ENCODE data around the gene GLI1. TPM values are rescaled to one million over a fixed set of nuclear protein-coding genes. Genes with fewer than 3 reads are reported as not detected.

GLI1 gene
- total RNA-seq, 1 experiment from 2014 or later: 6.4 TPM

DNA sequence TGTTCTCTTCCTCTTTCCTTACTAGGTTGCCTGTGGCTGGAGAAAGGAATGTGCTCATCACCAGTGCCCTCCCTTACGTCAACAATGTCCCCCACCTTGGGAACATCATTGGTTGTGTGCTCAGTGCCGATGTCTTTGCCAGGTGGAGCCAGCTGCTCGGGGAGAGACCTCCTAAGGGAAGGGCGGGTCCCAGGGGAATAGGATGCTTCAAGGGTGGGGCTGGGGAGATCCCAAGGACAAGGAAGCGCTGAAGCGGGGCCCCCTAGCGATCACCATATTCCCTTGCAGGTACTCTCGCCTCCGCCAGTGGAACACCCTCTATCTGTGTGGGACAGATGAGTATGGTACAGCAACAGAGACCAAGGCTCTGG is 38.5 kb downstream of the GLI1 start:
- Histone ChIP-seq H4K20me1 (ENCODE audit: insufficient read depth) (no peaks in the 10 kb centered on the region), H3K4me1 (ENCODE audit: control insufficient read depth in 1 of 2, insufficient read depth in 2 of 2, low read length in 2 of 2) (no peaks in the 10 kb centered on the region), H3K27me3 (ENCODE audit: insufficient read depth, low read length) (no peaks in the 10 kb centered on the region), H3K4me3 (replicated peaks in 1 of 2; ENCODE audit: low read depth in 1 of 2, low read length in 2 of 2) (no peak overlapping the region), H3K36me3 (ENCODE audit: control insufficient read depth in 1 of 2, insufficient read depth in 2 of 2, low read length in 2 of 2) (peaks cover 35 to 50% of the 10 kb centered on the region in 2 experiments), H3K9me3 (ENCODE audit: control insufficient read depth in 1 of 2, insufficient read depth in 1 of 2, low read depth in 1 of 2, low read length in 2 of 2) (no peaks in the 10 kb centered on the region), H3K27ac (ENCODE audit: low read depth, low read length) (no peak overlapping the region), H3K4me2 (ENCODE audit: low read length) (no peak overlapping the region), H3K9ac (ENCODE audit: low read length) (no peak overlapping the region), H3K9me2 (ENCODE audit: insufficient read depth) (no peaks in the 10 kb centered on the region), H2AFZ (ENCODE audit: low read depth, low read length, poor library complexity, severe bottlenecking) (no peak overlapping the region), H3K79me2 (ENCODE audit: insufficient read depth, low read length) (no peaks in the 10 kb centered on the region)
- ChIA-PET POLR2A (no interaction called here), CTCF (no interaction called here), RAD21 (ENCODE audit: low non-redundant PET in 1 of 2, low total read pairs in 2 of 2, uncharacterized antibody in 2 of 2, unreplicated experiment in 2 of 2) (no interaction called here)
- intact Hi-C loops (cut with micrococcal nuclease): no loop called here
- peak; percentile 49; the same call in 1 of the 2 replicates for ATAC-seq
- no peak for TF ChIP-seq JUND (IDR thresholded peaks at IDR 0.05)
- no peak for TF ChIP-seq CEBPB (IDR thresholded peaks at IDR 0.05; ENCODE audit: low read depth)
- no peak for TF ChIP-seq EZH2 (IDR thresholded peaks at IDR 0.05)
- TF ChIP-seq, protein P1, sequence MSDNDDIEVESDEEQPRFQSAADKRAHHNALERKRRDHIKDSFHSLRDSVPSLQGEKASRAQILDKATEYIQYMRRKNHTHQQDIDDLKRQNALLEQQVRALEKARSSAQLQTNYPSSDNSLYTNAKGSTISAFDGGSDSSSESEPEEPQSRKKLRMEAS (IDR thresholded peaks at IDR 0.05): no peak
- TF ChIP-seq ELF1 (IDR thresholded peaks at IDR 0.05; ENCODE audit: borderline replicate concordance, low read depth): no peak
- TF ChIP-seq SP1 (IDR thresholded peaks at IDR 0.05; ENCODE audit: low read depth): no peak
- no peak for TF ChIP-seq ZNF274 (IDR thresholded peaks at IDR 0.05; ENCODE audit: low read depth, low read length)
- TF ChIP-seq TCF7L2 (IDR thresholded peaks at IDR 0.05; ENCODE audit: borderline replicate concordance, extremely low read depth, insufficient read depth, insufficient read length): no peak
- TF ChIP-seq SIN3A (IDR thresholded peaks at IDR 0.05; ENCODE audit: low read depth): no peak
- TF ChIP-seq CBX3 (IDR thresholded peaks at IDR 0.05; ENCODE audit: low read depth): no peak
- TF ChIP-seq RAD21 (IDR thresholded peaks at IDR 0.05; ENCODE audit: low read depth): no peak
- TF ChIP-seq ZBTB33 (IDR thresholded peaks at IDR 0.05; ENCODE audit: extremely low read depth, insufficient replicate concordance, low read length): no peak
- BruUV-seq (replicated peaks): no TSS peak
- no peak for DNase-seq (ENCODE audit: low read depth, low spot score)

Data from HCT116 (cell line).